B cell (primary cell): Measurements from ENCODE around the gene ITLN2. TPM values are rescaled to one million over a fixed set of nuclear protein-coding genes. Genes with fewer than 3 reads are reported as not detected.
"Not testable (repeated sequence)": the region's sequence is repeated elsewhere in the genome, so short reads cannot be mapped to it uniquely, and the experiment has no call there.

Experiments used
- ATAC-seq: fragments of 200-7000 bp; cut with Tn5 transposase; one replicate; pipeline ENCODE4 v1.10.0; 2021; ENCODE audit warnings: low read depth, mild to moderate bottlenecking, moderate number of reproducible peaks, moderate library complexity
- CTCF ChIA-PET: fragments of 350-600 bp; sonication (Branson Sonifier 250); formaldehyde crosslinking; loops from one replicate; lab custom pipeline; 2021; ENCODE audit warnings: antibody characterized with exemption, inconsistent platforms; lab: Charles Lee
- POLR2A ChIA-PET: fragments of 350-600 bp; sonication (Branson Sonifier 250); formaldehyde crosslinking; loops from one replicate; lab custom pipeline; 2021; ENCODE audit warnings: antibody characterized with exemption; lab: Charles Lee
- DNase-seq: peaks from one replicate; pipeline ENCODE4 v3.0.0; 2013
- H2AFZ ChIP-seq: 2 replicates; pipeline ENCODE4 v1.6.1; 2012; ENCODE audit warnings: mild to moderate bottlenecking, low read depth, low read length; ENCODE audit not compliant: insufficient read depth, poor library complexity, severe bottlenecking
- H3K27ac ChIP-seq, 2 donors: 1 replicate in 1 of 2; 2 replicates in 1 of 2; pipeline ENCODE4 v1.5.1; 2012 to 2013; ENCODE audit warnings: low read length in 2 of 2, mild to moderate bottlenecking in 2 of 2, moderate library complexity in 1 of 2
- H3K27me3 ChIP-seq, 4 experiments: fragments of 200-600 bp in 1 of 4; sonication (generic) in 1 of 4; replicated peaks in 1 of 4; 1 replicate in 2 of 4; 2 replicates in 2 of 4; pipeline versions ENCODE4 v1.6.1 to v1.7.0; 2013 to 2016; ENCODE audit warnings: low read length in 3 of 4, mild to moderate bottlenecking in 2 of 4, mixed read lengths in 1 of 4, moderate library complexity in 1 of 4; ENCODE audit not compliant: insufficient read depth in 4 of 4, control insufficient read depth in 3 of 4; ENCODE audit errors: control extremely low read depth in 1 of 4
- H3K36me3 ChIP-seq, 2 experiments: replicated peaks in 1 of 2; 1 replicate in 1 of 2; 2 replicates in 1 of 2; pipeline versions ENCODE4 v1.6.1 to v1.7.1; 2013; ENCODE audit warnings: low read length in 1 of 2; ENCODE audit not compliant: insufficient read depth in 2 of 2, control insufficient read depth in 1 of 2; ENCODE audit errors: control extremely low read depth in 1 of 2, extremely low read depth in 1 of 2
- H3K4me1 ChIP-seq, 2 donors: fragments of 200-600 bp in 1 of 2; sonication (generic) in 1 of 2; 1 replicate in 1 of 2; 2 replicates in 1 of 2; pipeline versions ENCODE4 v1.5.1 to v1.6.1; 2013 to 2017; ENCODE audit warnings: low read length in 2 of 2; ENCODE audit not compliant: control insufficient read depth in 2 of 2, insufficient read depth in 2 of 2
- H3K4me2 ChIP-seq: replicated peaks from 2 replicates; pipeline ENCODE3; 2012; ENCODE audit warnings: mild to moderate bottlenecking, low read depth, low read length; ENCODE audit not compliant: poor library complexity, severe bottlenecking
- H3K4me3 ChIP-seq, 5 experiments: fragments of 200-600 bp in 1 of 5; sonication (generic) in 1 of 5; 1 replicate in 3 of 5; 2 replicates in 2 of 5; pipeline versions ENCODE4 v1.5.1 to v1.7.0; 2011 to 2016; ENCODE audit warnings: low read length in 4 of 5, mild to moderate bottlenecking in 4 of 5, low read depth in 2 of 5, control low read depth in 1 of 5, moderate library complexity in 1 of 5; ENCODE audit not compliant: insufficient read depth in 1 of 5; ENCODE audit errors: control extremely low read depth in 1 of 5, extremely low read depth in 1 of 5
- H3K79me2 ChIP-seq: fragments of 200-600 bp; sonication (generic); one replicate; pipeline ENCODE4 v1.6.0; 2016; ENCODE audit warnings: low read length; ENCODE audit not compliant: control insufficient read depth, insufficient read depth
- H3K9ac ChIP-seq: fragments of 200-600 bp; sonication (generic); 2 replicates; pipeline ENCODE4 v1.6.1; 2017; ENCODE audit warnings: mild to moderate bottlenecking, low read length, moderate library complexity
- H3K9me3 ChIP-seq, 3 donors: one replicate each; pipeline versions ENCODE4 v1.6.1 to v1.7.1; 2013; ENCODE audit warnings: low read length in 2 of 3; ENCODE audit not compliant: control insufficient read depth in 2 of 3, insufficient read depth in 1 of 3; ENCODE audit errors: control extremely low read depth in 1 of 3
- H4K20me1 ChIP-seq: 2 replicates; pipeline ENCODE4 v1.6.0; 2012; ENCODE audit warnings: mild to moderate bottlenecking, low read length; ENCODE audit not compliant: insufficient read depth, control insufficient read depth, poor library complexity, severe bottlenecking
- H3K27ac Mint-ChIP-seq: one replicate; pipeline ENCODE4 v1.8.0; 2021; ENCODE audit warnings: mixed read lengths
- H3K27me3 Mint-ChIP-seq: one replicate; pipeline ENCODE4 v1.8.0; 2021; ENCODE audit warnings: mixed read lengths
- H3K4me1 Mint-ChIP-seq: one replicate; pipeline ENCODE4 v1.8.0; 2021; ENCODE audit warnings: mixed read lengths
- H3K4me3 Mint-ChIP-seq: one replicate; pipeline ENCODE4 v1.8.0; 2021; ENCODE audit warnings: mixed read lengths
- H3K9me3 Mint-ChIP-seq: one replicate; pipeline ENCODE4 v1.8.0; 2022; ENCODE audit warnings: mixed read lengths; ENCODE audit not compliant: insufficient read depth
- CTCF ChIP-seq: fragments of 200-600 bp; IDR thresholded peaks from one replicate; pipeline ENCODE4 v1.8.0; 2022; ENCODE audit warnings: antibody characterized with exemption, mild to moderate bottlenecking
- EZH2 ChIP-seq: IDR thresholded peaks from 2 replicates; pipeline ENCODE4 v1.6.1; 2012; ENCODE audit warnings: borderline replicate concordance, low read depth, mild to moderate bottlenecking, moderate library complexity, low read length; ENCODE audit not compliant: insufficient read depth, poor library complexity, severe bottlenecking
- WGBS: methylation state at CpG from one replicate; pipeline ENCODE4 v1.1.5; 2013; ENCODE audit warnings: missing lambda C conversion rate; ENCODE audit not compliant: insufficient coverage; 5-methylcytosine and 5-hydroxymethylcytosine counted together
- intact Hi-C: fragments of 100-400 bp; cut with micrococcal nuclease; formaldehyde crosslinking; loops from one replicate; pipeline ENCODE4 v1.10.0; 2022
- polyA plus RNA-seq: library from polyadenylated mRNA; depleted of rRNA; stranded (reverse); fragments of >200 nt; gene quantifications from 2 replicates; pipeline ENCODE4 v1.2.3, GENCODE V29; 2012
- total RNA-seq, 2 donors: library from RNA; stranded (reverse); fragments of 120-200 nt in 1 of 2; gene quantifications; 1 replicate in 1 of 2; 2 replicates in 1 of 2; pipeline versions ENCODE4 v1.2.3 to v1.2.4, GENCODE V29; 2013 to 2022

Gene ITLN2
- total and polyA plus RNA-seq, 2 donors (not counting 1 experiment from before 2014, with no cell fraction given), result not detected

- Histone ChIP-seq H4K20me1 (no peaks in the 10 kb centered on the region), H2AFZ (no peak overlapping the region), H3K27ac (no peak overlapping the region), H3K9me3 (no peaks in the 10 kb centered on the region), H3K36me3 (no peaks in the 10 kb centered on the region), H3K4me2 (no peak overlapping the region), H3K9ac (no peak overlapping the region), H3K4me3 (no peak overlapping the region), H3K4me1 (peaks cover 0 to 4% of the 10 kb centered on the region in 2 donors), H3K79me2 (no peaks in the 10 kb centered on the region), H3K27me3 (no peaks in the 10 kb centered on the region)
- intact Hi-C loops, result loop anchor here (5.0 kb wide), 1 partner anchor 183 kb away; no protein-coding TSS in a partner anchor
- no peak for DNase-seq
- Mint-ChIP-seq H3K27ac (no peak overlapping the region), H3K27me3 (peaks cover 5% of the 10 kb centered on the region), H3K4me1 (peaks cover 9% of the 10 kb centered on the region), H3K4me3 (no peak overlapping the region), H3K9me3 (no peaks in the 10 kb centered on the region)
- 83% methylated on average over 2 of the region's 2 CpGs for WGBS
- ChIA-PET CTCF (interaction anchor here (0.6 to 9.3 kb wide), 5 partner anchors 86 to 225 kb away, joined by 3 to 279 read pairs (median 48); no protein-coding TSS in a partner anchor), POLR2A (no interaction called here)
- no peak for TF ChIP-seq EZH2
- TF ChIP-seq CTCF, result no peak
- ATAC-seq, result no peak
Observed at GRCh38 chr1:160949881-160950280, 4.7 kb downstream of the ITLN2 start.

- CTCF ChIA-PET, result interaction anchor here (0.6 to 5.9 kb wide), 3 partner anchors 113 to 144 kb away, joined by 3 to 111 read pairs (median 48); no protein-coding TSS in a partner anchor
- H3K27me3 Mint-ChIP-seq, H3K27me3 ChIP-seq, H3K4me3 Mint-ChIP-seq, H3K4me2 ChIP-seq, H4K20me1 ChIP-seq, H3K4me1 Mint-ChIP-seq, H2AFZ ChIP-seq, H3K36me3 ChIP-seq, H3K4me3 ChIP-seq, H3K9me3 ChIP-seq, H3K9ac ChIP-seq, H3K27ac Mint-ChIP-seq, POLR2A ChIA-PET, H3K4me1 ChIP-seq, H3K27ac ChIP-seq, ATAC-seq, DNase-seq, intact Hi-C loops, H3K79me2 ChIP-seq, H3K9me3 Mint-ChIP-seq: not testable (repeated sequence)
- no CpG with 5 or more reads among the region's 7 CpGs for WGBS
Observed at GRCh38 chr1:160949216-160949880, 5.3 kb downstream of the ITLN2 start.

GRCh38 chr1:160947174-160947759, 7.3 kb downstream of the ITLN2 start:
- H3K4me1 ChIP-seq, H3K4me1 Mint-ChIP-seq, H3K9me3 ChIP-seq, H3K27ac ChIP-seq, H2AFZ ChIP-seq, H3K4me3 ChIP-seq, CTCF ChIA-PET, H3K27ac Mint-ChIP-seq, ATAC-seq, H3K36me3 ChIP-seq, H3K27me3 ChIP-seq, POLR2A ChIA-PET, H3K9ac ChIP-seq, DNase-seq, H3K4me3 Mint-ChIP-seq, intact Hi-C loops, H4K20me1 ChIP-seq, H3K4me2 ChIP-seq, H3K79me2 ChIP-seq, H3K27me3 Mint-ChIP-seq, H3K9me3 Mint-ChIP-seq: not testable (repeated sequence)
- no CpG with 5 or more reads among the region's 7 CpGs for WGBS
